ENCODE measurements around the gene CLMP. TPM values are rescaled to one million over a fixed set of nuclear protein-coding genes. Genes with fewer than 3 reads are reported as not detected.

CLMP gene
- total and polyA plus RNA-seq, 2 experiments from 2014 or later: 7.1 to 18.4 TPM

GRCh38 chr11:123145661-123146060, 49.4 kb downstream of the CLMP start:
- no peak overlapping the region for H3K27ac Mint-ChIP-seq
- H3K36me3 ChIP-seq (ENCODE audit: insufficient read depth): no peaks in the 10 kb centered on the region

More at GRCh38 chr11:123145661-123146060, 49.4 kb downstream of the CLMP start:
- Histone ChIP-seq H3K9me2 (ENCODE audit: insufficient read depth) (no peaks in the 10 kb centered on the region), H3K27me3 (ENCODE audit: insufficient read depth) (no peaks in the 10 kb centered on the region), H3K4me1 (ENCODE audit: insufficient read depth) (peaks cover 17% of the 10 kb centered on the region), H3K27ac (ENCODE audit: low read depth) (no peak overlapping the region), H2AFZ (no peak overlapping the region), H3K4me2 (no peak overlapping the region; the same call in 1 of the 2 replicates), H3K79me2 (replicated peaks; ENCODE audit: insufficient read depth) (no peaks in the 10 kb centered on the region), H4K20me1 (replicated peaks; ENCODE audit: insufficient read depth) (no peaks in the 10 kb centered on the region), H3K4me3 (no peak overlapping the region), H3F3A (replicated peaks; ENCODE audit: low read depth) (0 out of 2 replicates have a peak, but pooled peaks cover 3% of the 10 kb centered on the region)
- H3K36me3 Mint-ChIP-seq (ENCODE audit: low read depth): peaks cover 7% of the 10 kb centered on the region; the same call in 2 of the 3 replicates
- H3K4me1 Mint-ChIP-seq: peaks cover 21% of the 10 kb centered on the region
- peaks cover 5% of the 10 kb centered on the region for H3K27me3 Mint-ChIP-seq (ENCODE audit: insufficient read depth, low read depth, poor library complexity)
- no peak overlapping the region for H3K4me3 Mint-ChIP-seq
- H3K9me3 Mint-ChIP-seq: no peaks in the 10 kb centered on the region; the same call in 2 of the 3 replicates
- ATAC-seq (peak; percentile 81), DNase-seq (ENCODE audit: low spot score) (no peak)
- TF ChIP-seq JUNB (IDR thresholded peaks at IDR 0.05; ENCODE audit: unreplicated experiment): no peak
- no peak for TF ChIP-seq ZNF462 (CRISPR knock-in tag; IDR thresholded peaks at IDR 0.05)
- TF ChIP-seq EZH2phosphoT487 (IDR thresholded peaks at IDR 0.05; ENCODE audit: unreplicated experiment): no peak
- no peak for TF ChIP-seq NANOG (IDR thresholded peaks at IDR 0.05; ENCODE audit: borderline replicate concordance)
- no peak for TF ChIP-seq ZNF114 (CRISPR knock-in tag; IDR thresholded peaks at IDR 0.05)
- TF ChIP-seq CREB1 (CRISPR knock-in tag; IDR thresholded peaks at IDR 0.05; ENCODE audit: low read depth): no peak
- TF ChIP-seq STAT1 (IDR thresholded peaks at IDR 0.05; ENCODE audit: unreplicated experiment): no peak
- no peak for TF ChIP-seq EZH2 (IDR thresholded peaks at IDR 0.05; ENCODE audit: low read depth, unreplicated experiment)
- TF ChIP-seq CTCF (conservative IDR thresholded peaks at IDR 0.05; ENCODE audit: low read depth in 2 of 2): no peak
- no peak for TF ChIP-seq ETS1 (IDR thresholded peaks at IDR 0.05)
